NT2/D1 (cell line): ENCODE data around the gene UMODL1.

Experiments used
- SUZ12 ChIP-seq: IDR thresholded peaks from 2 replicates; pipeline ENCODE4 v1.6.1; 2011; ENCODE audit not compliant: insufficient read length, insufficient read depth; ENCODE audit errors: extremely low read depth
- YY1 ChIP-seq: IDR thresholded peaks from 2 replicates; pipeline ENCODE4 v1.6.1; 2011; ENCODE audit not compliant: insufficient read length, insufficient read depth

- no peak for TF ChIP-seq YY1
- TF ChIP-seq SUZ12 = no peak
Measured at GRCh38 chr21:42093991-42094421, 22.9 kb downstream of the UMODL1 start.
